Neural progenitor cell (in vitro differentiated cells): ENCODE results near the gene PRRG4. TPM values are rescaled to one million over a fixed set of nuclear protein-coding genes. Genes with fewer than 3 reads are reported as not detected.
A peak's percentile ranks its signal among the peaks of the same experiment; 100 is the strongest.

ENCODE experiments used
- DNase-seq: peaks from one replicate; pipeline ENCODE4 v3.0.0-alpha.2; 2016; ENCODE audit warnings: low spot score
- H2AFZ ChIP-seq: fragments of 200-600 bp; sonication (generic); replicated peaks from 2 replicates; pipeline ENCODE4 v1.6.1; 2016; ENCODE audit warnings: antibody characterized with exemption
- H3F3A ChIP-seq: fragments of 200-600 bp; sonication (generic); 2 replicates; pipeline ENCODE4 v1.6.1; 2016; ENCODE audit warnings: antibody characterized with exemption, low read depth
- H3K27ac ChIP-seq: fragments of 200-600 bp; sonication (generic); 2 replicates; pipeline ENCODE4 v1.5.1; 2016; ENCODE audit warnings: mild to moderate bottlenecking
- H3K27me3 ChIP-seq: fragments of 200-600 bp; sonication (generic); 2 replicates; pipeline ENCODE4 v1.6.1; 2016; ENCODE audit warnings: mild to moderate bottlenecking, moderate library complexity
- H3K36me3 ChIP-seq: fragments of 200-600 bp; sonication (generic); 2 replicates; pipeline ENCODE4 v1.5.1; 2016
- H3K4me1 ChIP-seq: fragments of 200-600 bp; sonication (generic); 2 replicates; pipeline ENCODE4 v1.6.1; 2016; ENCODE audit warnings: mixed run types
- H3K4me2 ChIP-seq: fragments of 200-600 bp; sonication (generic); 2 replicates; pipeline ENCODE4 v1.6.1; 2016
- H3K4me3 ChIP-seq: fragments of 200-600 bp; sonication (generic); 2 replicates; pipeline ENCODE4 v1.5.1; 2016
- H3K79me2 ChIP-seq: fragments of 200-600 bp; sonication (generic); 2 replicates; pipeline ENCODE4 v1.6.1; 2016; ENCODE audit warnings: low read depth
- H3K9ac ChIP-seq: fragments of 200-600 bp; sonication (generic); 2 replicates; pipeline ENCODE4 v1.6.1; 2016
- H3K9me3 ChIP-seq: fragments of 200-600 bp; sonication (generic); 2 replicates; pipeline ENCODE4 v1.5.1; 2016; ENCODE audit warnings: low read depth
- H4K20me1 ChIP-seq: fragments of 200-600 bp; sonication (generic); 2 replicates; pipeline ENCODE4 v1.6.1; 2016; ENCODE audit warnings: low read depth
- H3K27ac Mint-ChIP-seq: 3 replicates; pipeline ENCODE4 v1.8.0; 2021; ENCODE audit warnings: mixed read lengths
- H3K27me3 Mint-ChIP-seq: 2 replicates; pipeline ENCODE4 v1.8.0; 2022; ENCODE audit warnings: low read depth, mild to moderate bottlenecking, inconsistent platforms, moderate library complexity, mixed read lengths; ENCODE audit not compliant: insufficient read depth
- H3K36me3 Mint-ChIP-seq: 3 replicates; pipeline ENCODE4 v1.8.0; 2021; ENCODE audit warnings: mixed read lengths
- H3K4me1 Mint-ChIP-seq: 3 replicates; pipeline ENCODE4 v1.8.0; 2021; ENCODE audit warnings: mixed read lengths
- H3K4me3 Mint-ChIP-seq: 3 replicates; pipeline ENCODE4 v1.8.0; 2021; ENCODE audit warnings: mild to moderate bottlenecking, moderate library complexity, mixed read lengths
- H3K9me3 Mint-ChIP-seq: 3 replicates; pipeline ENCODE4 v1.8.0; 2020; ENCODE audit warnings: mixed read lengths
- CTCF ChIP-seq: fragments of 200-600 bp; sonication (generic); IDR thresholded peaks from 2 replicates; pipeline ENCODE4 v1.5.1; 2017; ENCODE audit warnings: antibody characterized with exemption, mild to moderate bottlenecking
- EZH2 ChIP-seq: fragments of 200-600 bp; sonication (generic); IDR thresholded peaks from 2 replicates; pipeline ENCODE4 v1.6.1; 2017; ENCODE audit warnings: antibody characterized with exemption, mild to moderate bottlenecking, moderate library complexity
- EZH2phosphoT487 ChIP-seq: fragments of 200-600 bp; sonication (generic); IDR thresholded peaks from 2 replicates; pipeline ENCODE4 v1.6.1; 2017; ENCODE audit warnings: antibody characterized with exemption
- total RNA-seq: library from RNA; depleted of rRNA; stranded (reverse); fragments of >200 nt; gene quantifications from 2 replicates; pipeline ENCODE4 v1.2.3, GENCODE V29; 2015; ENCODE audit warnings: low replicate concordance

PRRG4 gene
- total RNA-seq, 1 donor from 2014 or later, result 0.06 TPM

GRCh38 chr11:32870676-32871075 is 40.9 kb downstream of the PRRG4 start:
- Histone ChIP-seq H3K4me3 (no peak overlapping the region), H3K79me2 (no peaks in the 10 kb centered on the region), H3K36me3 (no peaks in the 10 kb centered on the region), H3F3A (peaks cover 12% of the 10 kb centered on the region), H3K4me1 (peaks cover 9% of the 10 kb centered on the region), H3K27ac (no peak overlapping the region), H3K9me3 (no peaks in the 10 kb centered on the region), H3K9ac (no peak overlapping the region), H2AFZ (peak overlapping the region; percentile 52), H4K20me1 (no peaks in the 10 kb centered on the region), H3K27me3 (no peaks in the 10 kb centered on the region), H3K4me2 (no peak overlapping the region)
- H3K4me1 Mint-ChIP-seq, result no peaks in the 10 kb centered on the region
- H3K4me3 Mint-ChIP-seq, result no peak overlapping the region
- peaks cover 9% of the 10 kb centered on the region for H3K9me3 Mint-ChIP-seq
- H3K27me3 Mint-ChIP-seq, result peaks cover 2% of the 10 kb centered on the region
- no peak overlapping the region for H3K27ac Mint-ChIP-seq
- no peaks in the 10 kb centered on the region for H3K36me3 Mint-ChIP-seq
- peak; percentile 44 for DNase-seq
- no peak for TF ChIP-seq EZH2phosphoT487
- TF ChIP-seq CTCF, result peak; percentile 56

GRCh38 chr11:32874132-32874531 is 44.4 kb downstream of the PRRG4 start:
- Mint-ChIP-seq H3K27me3 (no peaks in the 10 kb centered on the region), H3K4me1 (no peaks in the 10 kb centered on the region), H3K27ac (no peak overlapping the region), H3K36me3 (no peaks in the 10 kb centered on the region), H3K4me3 (no peak overlapping the region), H3K9me3 (peaks cover 9% of the 10 kb centered on the region)
- H3K27me3 ChIP-seq, result no peaks in the 10 kb centered on the region
- H3K4me2 ChIP-seq, result peak overlapping the region; percentile 17
- no peak overlapping the region for H3K9ac ChIP-seq
- peaks cover 12% of the 10 kb centered on the region for H3F3A ChIP-seq
- no peaks in the 10 kb centered on the region for H3K9me3 ChIP-seq
- no peaks in the 10 kb centered on the region for H3K79me2 ChIP-seq
- no peak for TF ChIP-seq EZH2phosphoT487
- no peak for TF ChIP-seq EZH2
- TF ChIP-seq CTCF, result no peak
- no peaks in the 10 kb centered on the region for H3K36me3 ChIP-seq
- peaks cover 9% of the 10 kb centered on the region for H3K4me1 ChIP-seq
- no peak overlapping the region for H3K4me3 ChIP-seq
- no peak overlapping the region for H2AFZ ChIP-seq
- H4K20me1 ChIP-seq, result no peaks in the 10 kb centered on the region
- peak; percentile 37 for DNase-seq
- H3K27ac ChIP-seq, result no peak overlapping the region

- H3K9me3 Mint-ChIP-seq, result peaks cover 3% of the 10 kb centered on the region
- no peak for TF ChIP-seq EZH2phosphoT487
- TF ChIP-seq CTCF, result no peak
- no peak for TF ChIP-seq EZH2
- H3K36me3 Mint-ChIP-seq, result no peaks in the 10 kb centered on the region
- H3K27ac Mint-ChIP-seq, result no peak overlapping the region
- H3K27me3 Mint-ChIP-seq, result no peaks in the 10 kb centered on the region
- no peaks in the 10 kb centered on the region for H3F3A ChIP-seq
- H3K4me1 ChIP-seq, result no peaks in the 10 kb centered on the region
- no peak overlapping the region for H3K27ac ChIP-seq
- no peak overlapping the region for H3K4me2 ChIP-seq
- DNase-seq, result no peak
- no peaks in the 10 kb centered on the region for H3K79me2 ChIP-seq
- no peaks in the 10 kb centered on the region for H3K36me3 ChIP-seq
- peaks cover 4% of the 10 kb centered on the region for H3K4me1 Mint-ChIP-seq
- no peak overlapping the region for H3K9ac ChIP-seq
- no peaks in the 10 kb centered on the region for H3K9me3 ChIP-seq
- no peaks in the 10 kb centered on the region for H3K27me3 ChIP-seq
- no peak overlapping the region for H2AFZ ChIP-seq
- no peaks in the 10 kb centered on the region for H4K20me1 ChIP-seq
- no peak overlapping the region for H3K4me3 ChIP-seq
- no peak overlapping the region for H3K4me3 Mint-ChIP-seq
These were observed 51.6 kb downstream of the PRRG4 start for GRCh38 chr11:32881286-32881685.
